Adipose tissue (tissue), 3 donors: ENCODE data around the gene COA5. TPM values are rescaled to one million over a fixed set of nuclear protein-coding genes. Genes with fewer than 3 reads are reported as not detected.
A peak's percentile ranks its signal among the peaks of the same experiment; 100 is the strongest.

Experiments used
- H3K27ac ChIP-seq: one replicate; pipeline ENCODE4 v1.5.1; 2013; ENCODE audit warnings: low read depth, low read length
- WGBS, 3 donors: extraction: QIAGEN DNeasy Blood & Tissue Kit; methylation state at CpG; one replicate each; pipeline ENCODE4 v1.1.7; 2013; 5-methylcytosine and 5-hydroxymethylcytosine counted together
- polyA plus RNA-seq, 3 donors: library from polyadenylated mRNA; stranded (reverse); fragments of 200-250 nt; gene quantifications; one replicate each; pipeline ENCODE4 v1.2.3, GENCODE V29; 2013
- donor health status: healthy with polysubstance abuse.
- donor health status: Bipolar disorder and iron deficiency.
- donor health status: healthy.

Gene COA5, protein sequence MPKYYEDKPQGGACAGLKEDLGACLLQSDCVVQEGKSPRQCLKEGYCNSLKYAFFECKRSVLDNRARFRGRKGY
- 10 to 100 TPM; 16.0 to 45.1 (median 19.3) TPM for polyA plus RNA-seq

GRCh38 chr2:98608116-98608961 is at the start of gene COA5, which contains the start of gene UNC50:
Gene COA5, minus strand, starts transcription at chr2:98608512. Its CDS starts 107 bp downstream, at chr2:98608405.
Gene UNC50, plus strand, starts transcription at chr2:98608589. Its CDS starts 1,171 bp downstream, at chr2:98609760.
- 0 to 1% (median 1%) methylated on average over 87 to 93 of the region's 93 CpGs for WGBS, 3 donors
- H3K27ac ChIP-seq: peak within 1 kb of the TSS; percentile 91

GRCh38 chr2:98656800-98657199 is 48.5 kb upstream of the COA5 start:
- 50 to 84% (median 61%) methylated on average over 4 of the region's 4 CpGs for WGBS, 3 donors
- no peak overlapping the region for H3K27ac ChIP-seq

GRCh38 chr2:98654699-98655495 is 46.6 kb upstream of the COA5 start:
- 70 to 88% (median 76%) methylated on average over 3 of the region's 3 CpGs for WGBS, 3 donors
- H3K27ac ChIP-seq: no peak overlapping the region

DNA sequence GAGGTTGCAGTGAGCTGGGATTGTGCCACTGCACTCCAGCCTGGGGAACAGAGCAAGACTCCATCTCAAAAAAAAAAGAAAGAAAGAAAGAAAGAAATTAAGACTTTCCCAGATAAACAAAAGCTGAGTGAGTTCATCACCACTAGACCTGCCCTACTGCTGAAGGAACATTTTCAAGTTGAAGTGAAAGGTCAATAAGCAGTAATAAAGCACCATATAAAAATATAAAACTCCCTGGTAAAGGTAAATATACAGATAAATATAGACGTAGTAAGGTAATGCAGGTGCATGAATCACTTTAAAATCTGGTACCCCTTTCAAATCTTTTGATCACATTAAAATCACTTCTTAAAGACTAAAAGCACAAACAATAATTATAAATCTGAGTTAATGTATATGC is 42.7 kb upstream of the COA5 start:
- WGBS, 3 donors: 63 to 88% (median 86%) methylated on average over 1 of the region's 1 CpG
- H3K27ac ChIP-seq: no peak overlapping the region

- no peak overlapping the region for H3K27ac ChIP-seq
- WGBS, 3 donors: 94 to 100% (median 100%) methylated on average over 1 of the region's 1 CpG
Measured at GRCh38 chr2:98649992-98650375, 41.7 kb upstream of the COA5 start.

DNA sequence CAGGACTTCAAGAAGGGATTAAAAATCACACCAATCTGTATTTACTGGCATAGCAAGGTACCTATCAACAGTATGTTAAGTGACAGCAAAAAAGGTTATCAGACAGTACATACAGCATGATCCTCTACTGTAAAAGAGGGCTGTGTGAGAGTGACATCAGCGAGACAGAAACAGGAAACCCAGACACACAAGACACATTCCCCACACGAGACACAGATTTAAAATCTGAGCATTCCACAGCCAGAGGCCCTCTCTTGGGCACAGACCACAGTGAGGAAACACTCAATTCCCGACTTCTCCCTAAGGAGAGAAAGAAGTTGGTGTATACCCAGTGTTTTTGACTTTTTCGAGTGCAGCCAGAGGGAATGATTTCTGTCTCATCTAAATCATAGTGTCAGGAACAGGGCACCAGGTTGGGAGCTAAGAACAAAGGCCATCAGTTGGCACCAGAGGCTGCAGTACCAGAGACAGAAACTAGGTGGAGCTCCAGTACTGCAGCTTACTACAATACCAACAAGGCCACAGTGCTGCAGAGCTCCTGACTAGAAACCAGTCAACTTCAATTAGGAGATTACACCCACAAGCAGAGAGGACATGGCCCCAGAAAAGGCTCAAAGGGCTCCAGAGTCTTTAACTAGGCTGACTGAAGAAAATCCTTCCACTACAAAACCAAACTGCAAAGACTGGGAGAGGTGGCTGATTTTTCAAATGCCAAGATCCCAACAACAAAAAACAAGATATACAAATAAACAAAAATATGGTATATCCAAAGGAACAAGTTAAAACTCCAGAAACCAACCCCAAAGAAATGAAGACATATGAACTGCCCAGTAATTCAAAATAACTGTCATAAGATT is 41.1 kb upstream of the COA5 start:
- 13 to 24% (median 16%) methylated on average over 4 of the region's 4 CpGs for WGBS, 3 donors
- H3K27ac ChIP-seq: no peak overlapping the region

GRCh38 chr2:98648451-98648850 is 40.1 kb upstream of the COA5 start:
- 88 to 92% (median 90%) methylated on average over 4 of the region's 4 CpGs for WGBS, 3 donors

DNA sequence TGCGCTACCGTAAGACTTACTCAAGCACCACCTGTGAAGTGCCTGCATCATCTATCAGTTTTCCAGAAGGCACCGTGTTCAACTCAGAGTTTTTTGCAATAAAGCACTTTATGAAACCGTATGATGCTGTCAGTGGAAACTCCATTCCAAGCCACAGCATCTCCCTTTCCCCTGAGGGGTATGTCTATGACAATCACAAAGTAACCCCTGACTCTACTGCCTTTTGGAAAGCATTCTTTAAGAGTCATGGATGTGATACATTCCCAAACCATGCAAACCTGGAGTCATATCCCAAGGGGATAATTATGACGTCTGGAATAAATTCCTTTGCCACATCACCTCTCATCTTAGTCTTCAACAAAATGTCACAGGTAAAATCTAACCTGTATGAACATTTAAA is 39.3 kb upstream of the COA5 start:
- WGBS, 3 donors: 72 to 78% (median 78%) methylated on average over 5 of the region's 5 CpGs
- no peak overlapping the region for H3K27ac ChIP-seq

More at GRCh38 chr2:98648451-98648850, 40.1 kb upstream of the COA5 start:
- no peak overlapping the region for H3K27ac ChIP-seq

- 85 to 91% (median 88%) methylated on average over 5 of the region's 5 CpGs for WGBS, 3 donors
- no peak overlapping the region for H3K27ac ChIP-seq
Measured at GRCh38 chr2:98643496-98644100, 35.3 kb upstream of the COA5 start.

DNA sequence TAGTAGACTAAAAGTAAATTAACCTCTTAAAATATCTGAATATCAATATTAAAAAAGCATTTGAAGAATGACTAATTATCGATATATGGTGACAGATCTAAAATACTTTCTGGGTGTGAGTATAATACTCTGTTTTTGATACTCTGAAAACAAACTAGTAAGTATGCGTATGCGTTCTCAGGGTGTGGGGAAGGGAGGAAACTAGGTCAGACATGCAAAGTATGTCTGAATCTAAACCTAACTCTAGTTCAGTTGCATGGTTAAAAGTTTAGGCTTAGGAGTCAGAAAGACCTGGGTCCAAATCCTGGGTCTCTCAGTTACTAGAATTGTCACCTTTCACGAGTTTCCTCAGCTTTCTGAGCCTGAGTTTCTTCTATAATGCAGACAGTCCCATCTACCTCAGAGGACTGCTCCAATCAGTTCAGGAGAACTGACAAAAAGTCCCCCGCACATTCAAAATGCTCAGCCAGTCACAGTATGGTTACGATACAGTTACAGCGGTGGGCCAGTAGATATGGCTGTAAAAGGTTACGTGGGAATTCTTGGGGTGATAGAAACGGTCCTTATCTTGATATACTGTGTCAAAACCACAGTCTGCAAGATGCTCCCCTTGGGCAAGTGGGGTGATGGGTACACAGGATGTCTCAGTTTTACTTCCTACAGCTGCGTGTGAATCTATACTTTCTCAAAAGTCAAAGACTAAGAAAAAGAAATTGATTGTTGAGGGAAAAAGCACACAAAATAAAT is 29.3 kb upstream of the COA5 start:
- H3K27ac ChIP-seq: no peak overlapping the region
- 76 to 91% (median 79%) methylated on average over 10 of the region's 10 CpGs for WGBS, 3 donors

DNA sequence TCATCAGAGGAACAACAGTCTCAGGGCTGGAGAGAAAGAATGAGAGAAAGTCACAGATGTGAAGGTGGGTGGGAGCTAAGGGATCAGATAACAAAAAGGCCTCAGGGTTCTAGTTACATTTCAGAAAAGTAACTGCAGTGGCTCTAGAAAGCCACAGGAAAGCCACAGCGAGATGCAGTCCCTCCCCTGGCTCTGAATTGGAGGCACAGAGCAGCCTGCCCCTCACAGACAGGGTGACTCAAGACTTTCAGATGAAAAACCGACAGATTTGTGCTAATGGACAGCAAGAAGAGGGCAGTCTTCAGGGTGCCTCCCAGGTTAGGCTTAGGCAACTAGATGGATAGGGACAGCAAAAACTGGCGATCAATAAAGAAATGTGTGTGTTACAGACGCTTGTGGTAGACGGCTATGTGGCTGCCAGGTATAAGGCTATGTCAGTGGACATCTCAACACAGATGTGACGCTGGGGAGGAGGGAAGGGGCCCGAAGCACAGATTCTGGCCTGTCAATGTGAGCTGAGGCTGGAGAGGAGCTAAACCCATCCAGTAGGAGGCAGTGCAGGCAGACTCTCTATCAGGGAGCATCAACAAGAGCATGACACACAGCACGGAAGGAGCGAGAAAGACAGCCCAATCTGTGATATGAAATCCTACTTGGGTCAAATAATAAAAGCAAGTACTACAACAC is 26.2 kb upstream of the COA5 start:
- 79 to 83% (median 79%) methylated on average over 9 of the region's 9 CpGs for WGBS, 3 donors
- no peak overlapping the region for H3K27ac ChIP-seq

DNA sequence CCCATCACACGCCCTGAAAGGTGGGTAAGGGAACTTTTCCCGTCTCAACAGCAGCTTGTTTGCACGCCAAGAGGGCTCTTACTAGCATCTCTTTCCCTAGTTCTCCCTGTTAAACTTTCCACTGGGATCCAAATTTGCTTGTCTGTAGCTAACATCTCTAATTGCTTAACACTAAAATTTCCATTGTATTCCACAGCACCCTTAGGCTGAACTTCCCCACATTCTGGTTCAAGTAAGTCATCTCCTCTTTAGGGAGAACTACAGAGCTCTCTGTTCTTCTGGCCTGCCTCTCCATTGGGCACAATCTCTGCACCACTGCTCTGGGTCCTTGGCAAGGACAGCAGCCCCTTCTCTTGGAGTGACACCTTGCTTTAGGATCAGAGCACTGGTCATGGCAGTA is 24.0 kb upstream of the COA5 start:
- no peak overlapping the region for H3K27ac ChIP-seq
- WGBS, 3 donors: 88 to 93% (median 90%) methylated on average over 3 of the region's 3 CpGs

- no peak overlapping the region for H3K27ac ChIP-seq
- 58 to 83% (median 59%) methylated on average over 5 of the region's 5 CpGs for WGBS, 3 donors
Measured at GRCh38 chr2:98623657-98624056, 15.3 kb upstream of the COA5 start.

DNA sequence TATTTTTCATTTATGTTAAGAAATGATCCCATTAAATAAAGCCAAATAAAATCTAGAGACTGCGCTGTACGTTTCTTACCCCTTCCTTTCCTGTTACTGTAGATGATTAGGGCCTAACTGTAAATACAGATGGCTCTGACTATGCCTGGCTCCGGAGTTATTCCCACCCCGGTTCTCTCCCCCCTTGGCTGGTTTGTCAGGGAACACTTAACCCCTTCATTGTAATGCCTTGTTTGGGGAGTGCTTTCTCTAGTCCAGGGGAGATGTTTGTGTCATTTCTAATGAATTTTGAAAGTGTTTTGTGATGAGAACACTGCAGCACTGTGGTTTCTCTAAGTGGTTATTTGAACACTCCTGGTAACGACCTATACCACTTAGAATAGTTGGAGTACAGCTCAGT is 8.8 kb upstream of the COA5 start:
- no peak overlapping the region for H3K27ac ChIP-seq
- 52 to 61% (median 56%) methylated on average over 5 of the region's 5 CpGs for WGBS, 3 donors

- WGBS, 3 donors: 83 to 89% (median 87%) methylated on average over 5 of the region's 5 CpGs
- H3K27ac ChIP-seq: no peak overlapping the region
Measured at GRCh38 chr2:98615481-98615880, 7.2 kb upstream of the COA5 start.

DNA sequence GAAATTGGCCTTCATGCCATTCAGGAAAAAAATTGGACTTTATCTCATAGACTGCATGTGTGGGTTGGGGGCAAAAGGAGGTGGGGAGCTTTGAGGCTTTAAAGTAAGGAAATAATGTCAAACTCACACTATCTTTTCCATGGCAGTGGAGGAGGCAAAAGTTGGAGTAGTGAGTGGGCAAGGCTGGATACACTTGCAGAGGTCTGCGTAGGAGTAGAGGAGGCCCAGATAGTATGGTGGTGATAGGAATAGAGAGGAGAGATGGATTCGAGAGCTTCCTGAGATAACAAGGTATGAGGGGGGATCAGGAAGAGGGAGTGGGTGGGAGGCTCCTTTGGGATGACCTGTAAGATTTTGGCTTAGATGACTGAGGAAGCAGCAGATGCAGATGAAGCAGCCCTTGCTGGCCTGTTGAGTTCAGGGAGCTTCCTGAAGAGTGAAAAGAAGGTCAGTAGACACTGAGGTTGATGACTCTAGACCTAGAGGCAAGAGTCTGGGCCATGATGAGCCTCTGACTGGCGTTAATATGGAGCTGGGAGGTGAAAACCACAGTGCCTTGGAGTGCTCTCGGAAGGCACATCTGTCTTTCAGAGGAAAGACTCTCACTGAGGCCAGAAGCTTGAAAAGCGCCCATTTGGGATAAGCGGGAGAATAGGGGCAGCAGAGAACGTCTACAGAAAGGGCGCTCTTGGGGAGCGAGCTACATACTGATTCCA is 5.9 kb upstream of the COA5 start:
- no peak overlapping the region for H3K27ac ChIP-seq
- WGBS, 3 donors: 94 to 95% (median 95%) methylated on average over 9 of the region's 9 CpGs
